Measurements from ENCODE around the gene DAB2IP.

Gene DAB2IP

DNA sequence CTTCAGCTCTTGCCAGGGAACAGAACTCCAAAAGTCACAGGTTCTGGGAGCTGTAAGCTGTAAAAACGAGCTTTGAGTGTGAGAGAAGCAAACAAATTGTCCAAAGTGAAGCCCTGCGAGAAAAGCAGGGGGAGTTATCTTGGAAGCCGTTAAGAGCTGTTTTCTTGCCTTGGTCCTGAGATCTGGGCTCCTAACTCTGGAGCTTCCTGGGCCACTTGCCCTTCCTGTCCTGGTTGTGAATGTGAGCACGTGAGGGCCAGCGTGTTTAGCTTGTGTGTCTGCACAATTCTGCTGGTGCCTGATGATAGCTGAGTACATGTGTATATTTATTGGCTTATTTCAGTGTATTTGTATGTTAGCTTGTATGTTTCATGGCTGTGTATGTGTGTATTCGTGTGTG is 40.5 kb downstream of the DAB2IP start:
- H3K9ac ChIP-seq (ENCODE audit: low read depth, low read length, poor library complexity, severe bottlenecking) = no peak overlapping the region
- TF ChIP-seq CTCF (conservative IDR thresholded peaks at IDR 0.05; ENCODE audit: low read length) = no peak
- no peak for TF ChIP-seq EZH2phosphoT487 (IDR thresholded peaks at IDR 0.05; ENCODE audit: borderline replicate concordance)
- H3K27me3 ChIP-seq (ENCODE audit: insufficient read depth, low read length, poor library complexity, severe bottlenecking) = no peaks in the 10 kb centered on the region
- H3K9me2 ChIP-seq (replicated peaks; ENCODE audit: low read depth, low read length) = no peaks in the 10 kb centered on the region
- no peak overlapping the region for H2AFZ ChIP-seq (ENCODE audit: low read length)
- H3K79me2 ChIP-seq (ENCODE audit: insufficient read depth, low read length) = no peaks in the 10 kb centered on the region
- no peak overlapping the region for H3K4me2 ChIP-seq (ENCODE audit: low read depth, low read length, poor library complexity, severe bottlenecking)
- no peaks in the 10 kb centered on the region for H3F3A ChIP-seq (ENCODE audit: low read depth)
- peaks cover 8% of the 10 kb centered on the region for H3K4me1 ChIP-seq (ENCODE audit: insufficient read depth, low read length, poor library complexity, severe bottlenecking)
- H3K36me3 ChIP-seq (ENCODE audit: insufficient read depth, low read length) = no peaks in the 10 kb centered on the region
- H3K4me3 ChIP-seq (ENCODE audit: low read length, poor library complexity, severe bottlenecking) = no peak overlapping the region
- no peaks in the 10 kb centered on the region for H4K20me1 ChIP-seq (ENCODE audit: insufficient read depth, low read length, poor library complexity, severe bottlenecking)
- no peaks in the 10 kb centered on the region for H3K9me3 ChIP-seq (ENCODE audit: insufficient read depth, low read depth, low read length)

- H3K27me3 ChIP-seq (ENCODE audit: insufficient read depth, low read length, poor library complexity, severe bottlenecking) = no peaks in the 10 kb centered on the region
- H3F3A ChIP-seq (ENCODE audit: low read depth) = no peaks in the 10 kb centered on the region
- H3K9ac ChIP-seq (ENCODE audit: low read depth, low read length, poor library complexity, severe bottlenecking) = no peak overlapping the region
- no peak overlapping the region for H3K4me3 ChIP-seq (ENCODE audit: low read length, poor library complexity, severe bottlenecking)
- H2AFZ ChIP-seq (ENCODE audit: low read length) = no peak overlapping the region
- H3K4me1 ChIP-seq (ENCODE audit: insufficient read depth, low read length, poor library complexity, severe bottlenecking) = peaks cover 13% of the 10 kb centered on the region
- no peaks in the 10 kb centered on the region for H3K79me2 ChIP-seq (ENCODE audit: insufficient read depth, low read length)
- TF ChIP-seq EZH2phosphoT487 (IDR thresholded peaks at IDR 0.05; ENCODE audit: borderline replicate concordance) = no peak
- TF ChIP-seq CTCF (conservative IDR thresholded peaks at IDR 0.05; ENCODE audit: low read length) = no peak
- H3K4me2 ChIP-seq (ENCODE audit: low read depth, low read length, poor library complexity, severe bottlenecking) = no peak overlapping the region
- H4K20me1 ChIP-seq (ENCODE audit: insufficient read depth, low read length, poor library complexity, severe bottlenecking) = no peaks in the 10 kb centered on the region
- no peaks in the 10 kb centered on the region for H3K9me2 ChIP-seq (replicated peaks; ENCODE audit: low read depth, low read length)
- H3K36me3 ChIP-seq (ENCODE audit: insufficient read depth, low read length) = no peaks in the 10 kb centered on the region
- H3K9me3 ChIP-seq (ENCODE audit: insufficient read depth, low read depth, low read length) = no peaks in the 10 kb centered on the region
Observed at GRCh38 chr9:121692606-121693387, 41.4 kb downstream of the DAB2IP start.

GRCh38 chr9:121693388-121693670 is 41.9 kb downstream of the DAB2IP start:
- Histone ChIP-seq H3K9ac (ENCODE audit: low read depth, low read length, poor library complexity, severe bottlenecking) (no peak overlapping the region), H3K79me2 (ENCODE audit: insufficient read depth, low read length) (no peaks in the 10 kb centered on the region), H4K20me1 (ENCODE audit: insufficient read depth, low read length, poor library complexity, severe bottlenecking) (no peaks in the 10 kb centered on the region), H3K4me2 (ENCODE audit: low read depth, low read length, poor library complexity, severe bottlenecking) (no peak overlapping the region), H3K9me3 (ENCODE audit: insufficient read depth, low read depth, low read length) (no peaks in the 10 kb centered on the region), H3K27me3 (ENCODE audit: insufficient read depth, low read length, poor library complexity, severe bottlenecking) (no peaks in the 10 kb centered on the region), H3F3A (ENCODE audit: low read depth) (no peaks in the 10 kb centered on the region), H2AFZ (ENCODE audit: low read length) (no peak overlapping the region), H3K36me3 (ENCODE audit: insufficient read depth, low read length) (no peaks in the 10 kb centered on the region), H3K4me1 (ENCODE audit: insufficient read depth, low read length, poor library complexity, severe bottlenecking) (peaks cover 17% of the 10 kb centered on the region), H3K4me3 (ENCODE audit: low read length, poor library complexity, severe bottlenecking) (no peak overlapping the region), H3K9me2 (replicated peaks; ENCODE audit: low read depth, low read length) (no peaks in the 10 kb centered on the region)
- TF ChIP-seq EZH2phosphoT487 (IDR thresholded peaks at IDR 0.05; ENCODE audit: borderline replicate concordance) (no peak), CTCF (conservative IDR thresholded peaks at IDR 0.05; ENCODE audit: low read length) (no peak)
